Stimulated activated CD4-positive, alpha-beta T cell treated with anti-CD3 and anti-CD28 coated beads, Interleukin-12 subunit alpha, Interleukin-12 subunit beta, amount 100 ng/mL, for 4 hours (primary cell): Measurements from ENCODE around the gene RAC2.
"Not testable (repeated sequence)": the region's sequence is repeated elsewhere in the genome, so short reads cannot be mapped to it uniquely, and the experiment has no call there.

Experiments used
- DNase-seq: peaks from one replicate; pipeline ENCODE4 v3.0.0-alpha.2; 2020

Gene RAC2

DNA sequence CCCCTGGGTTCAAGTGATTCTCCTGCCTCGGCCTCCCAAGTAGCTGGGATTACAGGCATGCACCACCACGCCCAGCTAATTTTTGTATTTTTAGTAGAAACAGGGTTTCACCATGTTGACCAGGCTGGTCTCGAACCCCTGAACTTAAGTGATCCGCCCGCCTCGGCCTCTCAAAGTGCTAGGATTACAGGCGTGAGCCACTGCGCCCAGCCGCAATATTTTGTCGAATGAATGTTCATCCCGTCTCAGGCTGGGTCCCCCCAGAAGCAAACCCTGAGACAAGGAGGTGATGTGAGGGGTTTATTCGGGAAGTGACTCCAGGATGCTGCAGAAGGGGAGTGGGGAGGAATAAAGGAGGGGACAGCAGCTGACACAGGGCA, 10.7 kb downstream of the RAC2 start:
- not testable (repeated sequence) for DNase-seq

DNA sequence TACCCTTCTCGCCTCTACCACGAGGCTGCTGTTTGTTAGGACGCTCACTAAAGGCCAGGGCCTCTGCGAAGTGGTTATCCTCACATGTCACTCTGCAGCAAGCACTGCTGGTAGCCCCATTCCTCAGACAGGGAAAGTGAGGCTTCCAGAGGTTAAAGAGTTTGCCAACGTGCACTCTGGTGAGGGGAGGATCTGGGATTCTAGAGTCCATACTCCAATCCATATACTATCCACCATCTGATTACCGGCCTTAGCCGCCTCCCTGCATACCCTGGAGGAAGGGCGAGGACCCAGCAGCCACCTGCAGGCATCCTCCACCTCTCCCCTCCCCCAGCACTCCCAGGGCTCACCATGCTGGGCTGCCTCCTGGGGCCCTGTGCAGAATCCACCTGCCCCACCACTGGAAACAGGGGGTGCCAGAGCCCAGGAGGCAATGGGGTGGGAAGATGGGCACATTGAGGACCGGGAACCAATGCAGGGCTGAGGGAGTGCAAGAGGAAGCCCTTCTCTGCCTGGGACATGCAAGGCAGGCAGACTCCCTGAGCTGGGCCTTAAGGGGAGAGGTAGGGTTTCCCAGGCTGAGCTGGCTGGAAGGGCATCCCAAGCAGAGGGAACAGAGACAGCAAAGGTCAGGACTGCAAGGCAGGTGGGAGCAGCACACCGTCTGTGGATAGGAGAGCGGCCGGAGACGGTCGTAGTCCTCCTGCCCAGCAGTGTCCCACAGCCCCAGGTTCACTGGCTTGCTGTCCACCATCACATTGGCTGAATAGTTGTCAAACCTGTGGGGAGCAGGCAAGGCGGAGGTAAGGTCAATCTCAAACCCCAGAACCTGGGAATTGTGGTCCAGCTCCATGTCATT, 11.7 kb downstream of the RAC2 start:
- no peak for DNase-seq

GRCh38 chr22:37231406-37232139, 12.5 kb downstream of the RAC2 start:
- peak; percentile 53 for DNase-seq

- DNase-seq = peak; percentile 72
Observed at GRCh38 chr22:37230673-37231405, 13.2 kb downstream of the RAC2 start.

- DNase-seq = peak; percentile 84
Observed at GRCh38 chr22:37229805-37230672, 14.0 kb downstream of the RAC2 start.

GRCh38 chr22:37229012-37229804, 14.9 kb downstream of the RAC2 start:
- no peak for DNase-seq

- DNase-seq = peak; percentile 48
Observed at GRCh38 chr22:37228106-37229011, 15.7 kb downstream of the RAC2 start.

- DNase-seq = no peak
Observed at GRCh38 chr22:37226514-37226913, 17.6 kb downstream of the RAC2 start.

GRCh38 chr22:37226087-37226486, 18.0 kb downstream of the RAC2 start:
- no peak for DNase-seq

- no peak for DNase-seq
Observed at GRCh38 chr22:37225481-37225880, 18.6 kb downstream of the RAC2 start.

DNA sequence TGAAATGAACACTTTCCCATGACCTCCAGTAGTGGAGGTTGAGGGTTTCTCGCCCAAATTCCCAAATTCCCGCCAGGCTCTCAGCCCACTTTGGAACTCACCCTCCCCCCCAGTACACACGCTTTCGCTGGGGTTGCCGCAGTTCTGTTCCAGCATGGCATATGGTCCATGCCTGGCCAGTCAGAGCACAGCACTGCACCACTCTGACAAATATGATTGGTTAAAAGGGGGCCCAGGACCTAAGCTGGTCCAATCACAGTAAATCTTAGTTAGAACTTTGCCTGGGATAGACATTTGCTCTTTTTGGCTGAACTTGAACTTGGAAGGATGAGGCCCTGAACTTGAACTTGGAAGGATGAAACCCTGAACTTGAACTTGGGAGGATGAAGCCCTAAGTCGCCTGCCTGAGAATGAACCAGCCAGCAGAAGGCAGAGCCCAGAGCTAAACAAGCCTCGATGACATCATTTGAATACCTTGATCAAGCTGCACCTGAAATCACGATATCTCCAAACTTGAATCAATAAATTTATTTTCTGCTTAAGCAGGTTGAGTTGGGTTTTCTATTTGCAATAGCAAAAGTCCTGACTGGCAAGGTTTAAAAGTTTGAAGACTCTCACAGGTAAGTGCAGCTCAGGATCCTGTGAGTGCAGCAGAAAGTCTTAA, 19.2 kb downstream of the RAC2 start:
- no peak for DNase-seq

DNA sequence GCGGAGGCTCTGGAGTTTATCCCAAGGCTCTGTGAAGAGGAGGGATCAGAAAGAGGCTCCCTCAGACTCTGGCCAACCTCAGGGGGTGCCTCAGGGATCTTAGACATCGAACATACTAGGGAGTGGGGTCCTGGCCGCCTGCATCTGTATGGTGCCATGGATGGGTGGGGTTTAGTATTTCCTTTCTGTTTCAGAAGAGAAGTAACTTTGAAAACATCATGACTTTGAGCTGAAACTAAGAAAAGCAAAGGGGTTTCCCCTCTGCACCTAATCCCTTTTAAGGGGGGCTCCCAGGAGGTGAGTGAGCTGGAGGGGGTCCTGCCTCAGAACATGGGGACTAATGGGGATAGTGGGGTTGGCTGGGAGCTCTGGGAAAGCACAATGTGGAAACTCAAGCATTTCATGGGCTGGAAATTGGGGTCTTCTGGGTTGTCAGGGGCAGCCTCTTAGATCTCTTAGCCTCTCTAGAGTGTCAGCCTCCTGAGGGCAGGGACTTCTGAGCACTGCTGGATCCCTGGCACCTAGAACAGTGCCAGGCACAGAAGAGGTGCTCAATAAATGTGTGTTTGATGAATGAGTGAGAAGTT, 20.0 kb downstream of the RAC2 start:
- no peak for DNase-seq

DNA sequence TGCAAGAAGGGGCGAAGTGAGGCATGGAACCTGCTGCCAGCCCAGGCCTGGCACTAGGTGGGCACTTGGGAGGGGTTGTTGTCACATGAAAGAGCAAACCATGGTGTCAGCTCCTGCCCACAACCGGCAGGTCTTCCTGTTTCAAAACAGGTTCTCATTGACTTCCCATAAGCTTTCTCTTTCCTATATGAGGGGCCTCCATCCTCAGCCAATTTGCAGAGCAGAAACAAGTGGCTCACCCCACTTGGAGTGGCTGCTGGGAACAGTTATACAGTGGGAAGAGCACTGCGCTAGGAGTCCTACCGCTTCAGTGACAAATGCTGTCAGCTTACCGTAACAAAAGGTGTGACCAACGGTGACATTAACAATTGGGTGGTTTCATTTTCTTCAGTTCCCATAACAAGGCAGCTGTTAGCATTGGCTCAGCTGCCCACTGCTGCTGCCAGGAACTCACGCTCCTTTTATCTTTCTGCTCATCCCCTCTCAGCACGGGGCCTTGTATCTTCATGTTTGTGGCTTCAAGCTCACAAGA, 21.6 kb downstream of the RAC2 start:
- DNase-seq = no peak

DNA sequence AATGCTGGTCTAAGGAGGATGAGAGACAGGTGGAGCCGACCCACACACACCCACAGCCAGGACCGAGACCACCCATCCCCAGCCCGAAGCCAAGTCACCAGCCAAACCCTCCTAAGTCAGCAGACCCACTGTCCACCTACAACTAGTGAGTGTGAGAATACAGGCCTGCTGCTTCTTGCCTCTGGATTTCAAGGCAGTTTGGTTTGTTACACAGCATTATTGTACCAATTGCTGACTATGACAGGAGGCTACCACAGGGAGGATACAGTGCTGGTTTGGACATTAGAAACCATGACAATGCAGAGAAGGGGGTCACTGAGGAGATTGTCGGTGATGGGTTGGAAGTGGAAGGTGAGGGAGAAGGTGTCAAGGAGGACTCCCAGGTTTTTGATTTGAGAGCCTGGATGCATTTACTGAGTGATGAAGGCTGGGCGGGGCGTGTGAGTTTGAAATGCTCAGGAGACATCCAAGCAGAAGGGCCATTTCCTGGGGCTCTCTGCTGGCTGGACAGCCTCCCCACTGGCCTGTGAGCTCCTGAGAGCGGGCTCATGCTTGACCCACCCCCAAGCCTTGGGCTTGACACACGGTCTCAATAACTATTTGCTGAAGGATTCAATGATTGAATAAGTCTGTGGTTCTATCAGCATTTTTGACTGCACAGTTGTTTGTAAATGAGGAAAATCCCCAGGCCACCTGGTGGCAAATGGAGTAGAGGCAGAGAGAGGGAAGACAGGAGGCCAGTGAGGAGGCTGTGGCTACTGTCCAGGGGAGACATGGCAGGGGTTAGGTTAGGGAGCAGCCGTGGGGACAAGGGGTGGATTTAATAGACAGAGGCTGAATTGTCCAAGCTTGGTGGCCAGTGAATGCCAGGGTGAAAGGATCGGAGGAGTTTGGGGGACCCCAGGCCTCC, 22.4 kb downstream of the RAC2 start:
- DNase-seq = no peak

DNA sequence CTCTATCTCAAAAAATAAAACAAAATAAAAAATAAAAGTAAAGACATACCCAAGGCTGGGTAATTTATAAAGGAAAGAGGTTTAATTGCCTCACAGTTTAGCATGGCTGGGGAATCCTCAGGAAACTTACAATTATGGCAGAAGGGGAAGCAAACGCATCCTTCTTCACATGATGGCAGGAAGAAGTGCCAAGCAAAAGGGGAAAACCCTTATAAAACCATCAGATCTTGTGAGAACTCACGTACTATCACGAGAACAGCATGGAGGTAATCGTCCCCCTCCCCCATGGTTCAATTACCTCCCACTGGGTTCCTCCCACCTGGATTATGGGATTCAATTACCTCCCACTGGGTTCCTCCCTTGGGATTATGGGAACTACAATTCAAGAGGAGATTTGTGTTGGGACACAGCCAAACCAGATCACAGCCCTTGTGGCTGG, 23.5 kb downstream of the RAC2 start:
- DNase-seq = no peak

DNA sequence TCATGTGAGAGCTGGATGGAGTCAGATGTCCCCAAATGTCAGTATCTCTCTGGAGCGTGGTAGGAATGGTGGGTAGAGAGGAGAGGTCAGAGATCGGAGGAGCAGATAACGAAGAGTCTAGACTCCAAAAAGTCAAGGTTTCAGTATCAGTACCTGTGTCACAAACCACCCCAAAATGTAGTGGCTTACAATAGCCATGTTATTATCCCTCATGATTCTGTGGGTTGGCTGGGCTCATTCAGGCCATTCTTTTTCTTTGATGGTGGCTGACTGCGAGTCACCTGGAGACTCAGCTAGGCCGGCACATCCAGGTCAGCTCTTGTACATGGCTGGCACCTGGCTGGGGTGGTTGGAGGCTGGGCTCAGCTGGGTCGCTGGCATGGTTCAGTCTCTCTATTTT, 24.5 kb downstream of the RAC2 start:
- no peak for DNase-seq

DNA sequence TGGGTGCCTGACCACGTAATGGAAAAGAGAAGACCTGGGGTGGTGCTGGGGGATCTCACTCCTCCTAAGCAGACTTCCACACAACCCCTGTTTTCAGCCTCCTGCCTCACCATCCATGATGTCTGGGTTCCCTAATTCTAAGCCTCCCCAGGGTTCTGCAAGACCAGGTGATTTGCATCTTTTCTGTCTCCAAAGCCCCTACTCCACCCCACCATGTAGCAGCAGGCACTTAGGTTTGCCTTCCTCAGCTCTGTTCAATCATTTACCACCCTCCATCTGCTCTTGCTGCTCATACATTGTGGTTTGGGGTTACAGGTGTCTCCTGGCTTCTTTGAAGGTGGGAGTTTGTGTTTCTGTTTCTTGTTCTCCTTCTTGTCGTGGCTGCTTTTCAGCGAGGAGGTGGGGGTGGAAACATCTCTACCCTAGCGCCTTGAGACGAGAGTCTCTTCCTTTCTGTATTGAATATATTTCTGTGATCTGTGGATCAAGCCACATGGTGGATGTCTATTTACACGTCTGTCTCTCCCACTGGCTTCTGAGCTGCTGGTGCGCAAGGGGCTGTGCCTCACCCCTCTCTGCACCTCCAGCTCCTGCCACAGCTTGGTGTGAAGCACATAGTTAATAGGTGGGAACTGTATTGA, 25.2 kb downstream of the RAC2 start:
- peak; percentile 61 for DNase-seq

- DNase-seq = no peak
Observed at GRCh38 chr22:37218399-37218770, 25.7 kb downstream of the RAC2 start.
